ENCODE measurements around the gene CXCL5. TPM values are rescaled to one million over a fixed set of nuclear protein-coding genes. Genes with fewer than 3 reads are reported as not detected.

The CXCL5 gene
- total and polyA plus RNA-seq, 2 donors from 2014 or later: 0.63 TPM; not detected in 1

DNA sequence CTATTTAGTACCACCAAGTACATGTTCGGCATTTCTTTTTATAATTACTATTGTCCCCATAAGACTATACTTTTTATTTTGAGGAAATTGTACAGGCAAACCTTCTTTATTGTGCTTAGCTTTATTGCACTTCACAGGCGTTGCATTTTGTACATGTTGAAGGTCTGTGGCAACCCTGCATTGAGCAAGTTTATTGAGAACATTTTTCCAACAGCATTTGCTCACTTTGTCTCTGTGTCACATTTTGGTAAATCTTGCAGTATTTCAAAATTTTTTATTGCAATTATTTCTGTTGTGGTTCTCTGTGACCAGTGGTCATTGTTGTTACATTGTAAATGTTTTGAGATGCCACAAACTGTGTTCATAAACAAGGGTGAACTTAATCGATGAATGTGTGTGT, 10.8 kb upstream of the CXCL5 start:
- no peaks in the 10 kb centered on the region for H3K9me3 ChIP-seq (ENCODE audit: control insufficient read depth in 2 of 3, insufficient read depth in 1 of 3, low read length in 3 of 3)
- FAIRE-seq (no peak), DNase-seq (no peak)
- H3K27me3 ChIP-seq (ENCODE audit: control insufficient read depth, insufficient read depth, low read length): no peaks in the 10 kb centered on the region
- no peaks in the 10 kb centered on the region for H3K36me3 ChIP-seq (ENCODE audit: control insufficient read depth in 2 of 3, insufficient read depth in 3 of 3, low read length in 3 of 3)
- H3K4me1 ChIP-seq (ENCODE audit: control insufficient read depth in 2 of 3, insufficient read depth in 2 of 3, low read depth in 1 of 3, low read length in 3 of 3): no peaks in the 10 kb centered on the region
- H3K4me3 ChIP-seq (ENCODE audit: low read length in 3 of 3): no peak overlapping the region
- H3K27ac ChIP-seq (ENCODE audit: low read depth in 2 of 2, low read length in 2 of 2): no peak overlapping the region
- TF ChIP-seq, protein P1, sequence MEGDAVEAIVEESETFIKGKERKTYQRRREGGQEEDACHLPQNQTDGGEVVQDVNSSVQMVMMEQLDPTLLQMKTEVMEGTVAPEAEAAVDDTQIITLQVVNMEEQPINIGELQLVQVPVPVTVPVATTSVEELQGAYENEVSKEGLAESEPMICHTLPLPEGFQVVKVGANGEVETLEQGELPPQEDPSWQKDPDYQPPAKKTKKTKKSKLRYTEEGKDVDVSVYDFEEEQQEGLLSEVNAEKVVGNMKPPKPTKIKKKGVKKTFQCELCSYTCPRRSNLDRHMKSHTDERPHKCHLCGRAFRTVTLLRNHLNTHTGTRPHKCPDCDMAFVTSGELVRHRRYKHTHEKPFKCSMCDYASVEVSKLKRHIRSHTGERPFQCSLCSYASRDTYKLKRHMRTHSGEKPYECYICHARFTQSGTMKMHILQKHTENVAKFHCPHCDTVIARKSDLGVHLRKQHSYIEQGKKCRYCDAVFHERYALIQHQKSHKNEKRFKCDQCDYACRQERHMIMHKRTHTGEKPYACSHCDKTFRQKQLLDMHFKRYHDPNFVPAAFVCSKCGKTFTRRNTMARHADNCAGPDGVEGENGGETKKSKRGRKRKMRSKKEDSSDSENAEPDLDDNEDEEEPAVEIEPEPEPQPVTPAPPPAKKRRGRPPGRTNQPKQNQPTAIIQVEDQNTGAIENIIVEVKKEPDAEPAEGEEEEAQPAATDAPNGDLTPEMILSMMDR (IDR thresholded peaks at IDR 0.05; ENCODE audit: borderline replicate concordance, extremely low read depth, insufficient read depth): no peak
- H3K9ac ChIP-seq (ENCODE audit: low read length in 3 of 3): no peak overlapping the region
- intact Hi-C loops (cut with DNase I): no loop called here

DNA sequence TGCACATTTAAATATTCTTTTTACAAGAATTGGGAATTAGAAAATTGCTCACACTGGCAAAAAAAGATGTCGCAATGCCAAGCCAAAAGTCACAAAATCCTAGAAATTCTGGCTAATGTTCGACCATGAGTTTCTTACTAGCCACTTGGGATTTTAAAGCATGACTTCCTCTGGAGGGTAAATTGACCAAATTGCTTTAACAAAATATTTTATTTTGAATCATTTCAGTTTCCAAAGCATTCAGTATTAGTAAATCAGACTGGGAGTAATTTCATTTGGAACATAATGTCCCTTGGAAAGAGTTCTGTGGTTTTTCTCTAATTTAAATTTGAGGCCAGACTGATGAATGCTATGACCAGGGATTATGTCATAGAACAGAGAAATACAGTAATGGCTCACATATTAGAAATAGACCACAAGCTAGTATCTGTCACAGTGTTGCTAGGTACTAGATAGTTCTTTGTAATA, 7.6 kb upstream of the CXCL5 start:
- no peak overlapping the region for H3K27ac ChIP-seq (ENCODE audit: low read depth in 2 of 2, low read length in 2 of 2)
- no peaks in the 10 kb centered on the region for H3K36me3 ChIP-seq (ENCODE audit: control insufficient read depth in 2 of 3, insufficient read depth in 3 of 3, low read length in 3 of 3)
- no peak overlapping the region for H3K4me3 ChIP-seq (ENCODE audit: low read length in 3 of 3)
- TF ChIP-seq, protein P1 (IDR thresholded peaks at IDR 0.05; ENCODE audit: borderline replicate concordance, extremely low read depth, insufficient read depth): no peak
- no peak for FAIRE-seq
- H3K9ac ChIP-seq (ENCODE audit: low read length in 3 of 3): no peak overlapping the region
- no peaks in the 10 kb centered on the region for H3K27me3 ChIP-seq (ENCODE audit: control insufficient read depth, insufficient read depth, low read length)
- H3K4me1 ChIP-seq (ENCODE audit: control insufficient read depth in 2 of 3, insufficient read depth in 2 of 3, low read depth in 1 of 3, low read length in 3 of 3): no peaks in the 10 kb centered on the region
- DNase-seq: no peak
- intact Hi-C loops (cut with DNase I): no loop called here
- H3K9me3 ChIP-seq (ENCODE audit: control insufficient read depth in 2 of 3, insufficient read depth in 1 of 3, low read length in 3 of 3): no peaks in the 10 kb centered on the region

DNA sequence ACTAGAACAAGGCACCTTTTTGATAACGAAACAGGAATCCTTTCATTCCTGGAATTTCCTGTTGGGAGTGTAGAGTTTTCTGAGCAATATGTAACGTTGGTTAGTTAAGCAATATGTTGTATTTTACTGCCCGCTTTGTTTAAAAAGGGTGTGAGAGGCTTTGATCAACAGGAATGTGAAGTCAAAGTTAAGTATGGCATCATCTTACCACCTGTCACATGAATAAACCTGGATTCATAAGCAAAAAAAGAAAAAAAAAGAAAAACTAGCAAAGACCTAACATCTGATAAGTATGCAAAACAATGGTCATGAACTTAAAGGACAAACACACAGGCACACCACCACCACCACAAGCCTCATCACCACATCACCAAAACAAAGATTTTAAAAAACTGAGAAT, 7.1 kb upstream of the CXCL5 start:
- intact Hi-C loops (cut with DNase I): no loop called here
- no peaks in the 10 kb centered on the region for H3K4me1 ChIP-seq (ENCODE audit: control insufficient read depth in 2 of 3, insufficient read depth in 2 of 3, low read depth in 1 of 3, low read length in 3 of 3)
- no peaks in the 10 kb centered on the region for H3K36me3 ChIP-seq (ENCODE audit: control insufficient read depth in 2 of 3, insufficient read depth in 3 of 3, low read length in 3 of 3)
- FAIRE-seq: no peak
- H3K4me3 ChIP-seq (ENCODE audit: low read length in 3 of 3): no peak overlapping the region
- no peak overlapping the region for H3K27ac ChIP-seq (ENCODE audit: low read depth in 2 of 2, low read length in 2 of 2)
- no peak for DNase-seq
- H3K27me3 ChIP-seq (ENCODE audit: control insufficient read depth, insufficient read depth, low read length): no peaks in the 10 kb centered on the region
- H3K9ac ChIP-seq (ENCODE audit: low read length in 3 of 3): no peak overlapping the region
- TF ChIP-seq, protein P1 (IDR thresholded peaks at IDR 0.05; ENCODE audit: borderline replicate concordance, extremely low read depth, insufficient read depth): no peak
- no peaks in the 10 kb centered on the region for H3K9me3 ChIP-seq (ENCODE audit: control insufficient read depth in 2 of 3, insufficient read depth in 1 of 3, low read length in 3 of 3)

- Histone ChIP-seq H3K27me3 (ENCODE audit: control insufficient read depth, insufficient read depth, low read length) (no peaks in the 10 kb centered on the region), H3K9ac (ENCODE audit: low read length in 3 of 3) (no peak overlapping the region), H3K4me1 (ENCODE audit: control insufficient read depth in 2 of 3, insufficient read depth in 2 of 3, low read depth in 1 of 3, low read length in 3 of 3) (no peaks in the 10 kb centered on the region), H3K36me3 (ENCODE audit: control insufficient read depth in 2 of 3, insufficient read depth in 3 of 3, low read length in 3 of 3) (no peaks in the 10 kb centered on the region), H3K4me3 (ENCODE audit: low read length in 3 of 3) (no peak overlapping the region), H3K9me3 (ENCODE audit: control insufficient read depth in 2 of 3, insufficient read depth in 1 of 3, low read length in 3 of 3) (no peaks in the 10 kb centered on the region), H3K27ac (ENCODE audit: low read depth in 2 of 2, low read length in 2 of 2) (no peak overlapping the region)
- FAIRE-seq (no peak), DNase-seq (no peak)
- intact Hi-C loops (cut with DNase I): no loop called here
- TF ChIP-seq, protein P1 (IDR thresholded peaks at IDR 0.05; ENCODE audit: borderline replicate concordance, extremely low read depth, insufficient read depth): no peak
These were observed 6.2 kb upstream of the CXCL5 start for GRCh38 chr4:74004668-74005067.
